ENCODE data around the gene DIS3L2. TPM values are rescaled to one million over a fixed set of nuclear protein-coding genes. Genes with fewer than 3 reads are reported as not detected.

The DIS3L2 gene
- total RNA-seq, 2 experiments from 2014 or later, result 40.2 to 43.4 TPM

- CTCF ChIA-PET, result interaction anchor here (0.5 to 1.3 kb wide), 3 partner anchors 9 to 1091 kb away, joined by 3 to 4 read pairs (median 3); no protein-coding TSS in a partner anchor
- no peak overlapping the region for H3K4me3 Mint-ChIP-seq
- H3K27ac Mint-ChIP-seq, result no peak overlapping the region
- POLR2A ChIA-PET, result no interaction called here
- peaks cover 38% of the 10 kb centered on the region for H3K27me3 Mint-ChIP-seq
- H3K9me3 Mint-ChIP-seq, result no peaks in the 10 kb centered on the region
- no peaks in the 10 kb centered on the region for H3K36me3 Mint-ChIP-seq (ENCODE audit: low read depth)
- peaks cover 7% of the 10 kb centered on the region for H3K4me1 Mint-ChIP-seq
- peak; percentile 2 for DNase-seq
Measured at GRCh38 chr2:231931481-231931915, 30.0 kb upstream of the DIS3L2 start.

GRCh38 chr2:231932711-231932970 lies 28.9 kb upstream of the DIS3L2 start:
- ChIA-PET POLR2A (no interaction called here), CTCF (no interaction called here)
- no peaks in the 10 kb centered on the region for H3K36me3 Mint-ChIP-seq (ENCODE audit: low read depth)
- no peaks in the 10 kb centered on the region for H3K4me1 Mint-ChIP-seq
- no peak overlapping the region for H3K4me3 Mint-ChIP-seq
- DNase-seq, result no peak
- no peak overlapping the region for H3K27ac Mint-ChIP-seq
- no peaks in the 10 kb centered on the region for H3K9me3 Mint-ChIP-seq
- H3K27me3 Mint-ChIP-seq, result peaks cover 27% of the 10 kb centered on the region

- Mint-ChIP-seq H3K27ac (no peak overlapping the region), H3K4me3 (no peak overlapping the region), H3K27me3 (peaks cover 21% of the 10 kb centered on the region), H3K9me3 (no peaks in the 10 kb centered on the region), H3K36me3 (ENCODE audit: low read depth) (no peaks in the 10 kb centered on the region), H3K4me1 (no peaks in the 10 kb centered on the region)
- no peak for DNase-seq
- ChIA-PET CTCF (no interaction called here), POLR2A (no interaction called here)
Measured at GRCh38 chr2:231932985-231933915, 28.3 kb upstream of the DIS3L2 start.

- CTCF ChIA-PET, result interaction anchor here (1.5 kb wide), 1 partner anchor 12 kb away, joined by 3 read pairs; no protein-coding TSS in a partner anchor
- H3K9me3 Mint-ChIP-seq, result no peaks in the 10 kb centered on the region
- H3K4me3 Mint-ChIP-seq, result no peak overlapping the region
- no peaks in the 10 kb centered on the region for H3K4me1 Mint-ChIP-seq
- no peak for DNase-seq
- no peaks in the 10 kb centered on the region for H3K36me3 Mint-ChIP-seq (ENCODE audit: low read depth)
- POLR2A ChIA-PET, result no interaction called here
- peaks cover 14% of the 10 kb centered on the region for H3K27me3 Mint-ChIP-seq
- H3K27ac Mint-ChIP-seq, result no peak overlapping the region
Measured at GRCh38 chr2:231933916-231934401, 27.6 kb upstream of the DIS3L2 start.

- Mint-ChIP-seq H3K27me3 (peaks cover 8% of the 10 kb centered on the region), H3K4me1 (no peaks in the 10 kb centered on the region), H3K9me3 (no peaks in the 10 kb centered on the region), H3K27ac (no peak overlapping the region), H3K4me3 (no peak overlapping the region), H3K36me3 (ENCODE audit: low read depth) (no peaks in the 10 kb centered on the region)
- no peak for DNase-seq
- CTCF ChIA-PET, result interaction anchor here (1.5 kb wide), 1 partner anchor 13 kb away, joined by 3 read pairs; no protein-coding TSS in a partner anchor
- POLR2A ChIA-PET, result no interaction called here
Measured at GRCh38 chr2:231934441-231935206, 26.9 kb upstream of the DIS3L2 start.

GRCh38 chr2:231935207-231935524 lies 26.3 kb upstream of the DIS3L2 start:
- no peak overlapping the region for H3K4me3 Mint-ChIP-seq
- DNase-seq, result no peak

GRCh38 chr2:231935815-231936214 lies 25.7 kb upstream of the DIS3L2 start:
- no peaks in the 10 kb centered on the region for H3K4me1 Mint-ChIP-seq
- H3K27ac Mint-ChIP-seq, result peak overlapping the region; percentile 52
- POLR2A ChIA-PET, result no interaction called here
- no peaks in the 10 kb centered on the region for H3K9me3 Mint-ChIP-seq
- H3K27me3 Mint-ChIP-seq, result peaks cover 6% of the 10 kb centered on the region
- H3K4me3 Mint-ChIP-seq, result no peak overlapping the region
- no peak for DNase-seq
- no peaks in the 10 kb centered on the region for H3K36me3 Mint-ChIP-seq (ENCODE audit: low read depth)
- CTCF ChIA-PET, result no interaction called here

More at GRCh38 chr2:231935207-231935524, 26.3 kb upstream of the DIS3L2 start:
- Mint-ChIP-seq H3K4me1 (no peaks in the 10 kb centered on the region), H3K27ac (no peak overlapping the region), H3K36me3 (ENCODE audit: low read depth) (no peaks in the 10 kb centered on the region), H3K27me3 (peaks cover 8% of the 10 kb centered on the region), H3K9me3 (no peaks in the 10 kb centered on the region)
- POLR2A ChIA-PET, result no interaction called here
- CTCF ChIA-PET, result interaction anchor here (1.5 kb wide), 1 partner anchor 14 kb away, joined by 3 read pairs; no protein-coding TSS in a partner anchor

DNA sequence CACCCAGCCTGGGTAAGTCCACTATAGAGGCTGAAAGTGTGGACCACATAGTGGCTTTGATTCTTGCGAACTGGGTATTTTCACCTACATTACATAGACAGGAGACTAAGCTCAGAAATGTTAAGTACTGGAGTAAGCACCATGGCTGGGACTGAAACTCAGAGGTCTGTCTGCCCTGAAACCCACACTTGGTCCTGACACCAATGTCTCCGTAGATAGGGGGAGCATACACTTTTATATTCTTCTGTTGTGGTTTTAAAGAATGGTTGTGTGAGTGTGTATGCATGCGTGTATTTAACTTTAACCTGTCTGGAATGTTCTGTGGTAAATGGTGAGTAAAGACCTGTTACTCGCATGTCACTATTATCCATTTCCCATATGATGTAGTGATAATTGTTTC lies 25.0 kb upstream of the DIS3L2 start:
- DNase-seq, result no peak
- no peaks in the 10 kb centered on the region for H3K9me3 Mint-ChIP-seq
- H3K27ac Mint-ChIP-seq, result no peak overlapping the region
- H3K36me3 Mint-ChIP-seq (ENCODE audit: low read depth), result no peaks in the 10 kb centered on the region
- H3K27me3 Mint-ChIP-seq, result peaks cover 2% of the 10 kb centered on the region
- CTCF ChIA-PET, result no interaction called here
- no peaks in the 10 kb centered on the region for H3K4me1 Mint-ChIP-seq
- POLR2A ChIA-PET, result no interaction called here
- H3K4me3 Mint-ChIP-seq, result no peak overlapping the region

DNA sequence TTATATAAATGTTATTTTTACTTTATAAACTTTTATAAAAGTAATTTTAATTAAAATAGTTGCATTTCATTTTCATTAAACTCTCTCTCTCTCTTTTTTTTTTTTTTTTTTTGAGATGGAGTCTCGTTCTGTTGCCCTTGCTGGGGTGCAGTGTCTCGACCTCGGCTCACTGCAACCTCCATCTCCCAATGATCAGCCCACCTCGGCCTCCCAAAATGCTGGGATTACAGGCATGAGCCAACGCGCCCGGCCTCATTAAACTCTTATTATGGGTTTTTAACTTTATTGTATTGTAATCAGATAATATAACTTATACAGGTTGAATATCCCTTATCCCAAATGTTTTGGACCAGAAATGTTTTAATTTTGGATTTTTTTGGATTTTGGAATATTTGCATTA lies 24.5 kb upstream of the DIS3L2 start:
- Mint-ChIP-seq H3K27ac (no peak overlapping the region), H3K4me3 (no peak overlapping the region), H3K36me3 (ENCODE audit: low read depth) (no peaks in the 10 kb centered on the region), H3K9me3 (no peaks in the 10 kb centered on the region), H3K27me3 (peaks cover 2% of the 10 kb centered on the region), H3K4me1 (no peaks in the 10 kb centered on the region)
- no peak for DNase-seq
- CTCF ChIA-PET, result interaction anchor here (0.9 kb wide), 1 partner anchor 8 kb away, joined by 3 read pairs; no protein-coding TSS in a partner anchor
- POLR2A ChIA-PET, result interaction anchor here (0.7 kb wide), 1 partner anchor 40 kb away, joined by 6 read pairs; no protein-coding TSS in a partner anchor

GRCh38 chr2:231939022-231939421 lies 22.5 kb upstream of the DIS3L2 start:
- no peaks in the 10 kb centered on the region for H3K4me1 Mint-ChIP-seq
- H3K27ac Mint-ChIP-seq, result no peak overlapping the region
- H3K36me3 Mint-ChIP-seq (ENCODE audit: low read depth), result no peaks in the 10 kb centered on the region
- no peak for DNase-seq
- ChIA-PET CTCF (interaction anchor here (0.6 kb wide), 1 partner anchor 217 kb away, joined by 5 read pairs; no protein-coding TSS in a partner anchor), POLR2A (no interaction called here)
- H3K4me3 Mint-ChIP-seq, result no peak overlapping the region
- H3K9me3 Mint-ChIP-seq, result no peaks in the 10 kb centered on the region
- no peaks in the 10 kb centered on the region for H3K27me3 Mint-ChIP-seq

DNA sequence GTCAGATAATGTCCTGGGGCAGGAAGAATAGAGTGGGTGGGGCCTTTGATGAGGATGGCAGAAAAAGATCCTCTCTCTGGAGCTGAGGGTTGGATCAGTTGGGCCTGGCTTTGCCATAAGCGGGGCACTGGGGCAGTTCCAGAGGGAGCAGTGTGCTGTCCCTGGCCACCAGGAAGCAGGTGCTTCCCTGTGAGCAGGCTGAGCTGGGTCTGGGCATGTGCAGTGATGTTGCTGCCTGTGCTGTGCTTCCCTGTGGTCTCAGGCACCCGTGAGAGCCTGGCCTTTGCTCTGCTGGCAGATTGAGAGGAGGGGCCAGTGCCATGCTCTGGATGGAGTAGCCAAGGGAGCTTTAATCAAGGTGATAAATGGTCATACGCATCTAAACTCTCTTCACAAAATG lies 20.7 kb upstream of the DIS3L2 start:
- no peak overlapping the region for H3K4me3 Mint-ChIP-seq
- no peak for DNase-seq
- H3K27me3 Mint-ChIP-seq, result no peaks in the 10 kb centered on the region
- no peaks in the 10 kb centered on the region for H3K36me3 Mint-ChIP-seq (ENCODE audit: low read depth)
- ChIA-PET POLR2A (no interaction called here), CTCF (interaction anchor here (0.9 kb wide), 1 partner anchor 10 kb away, joined by 3 read pairs; no protein-coding TSS in a partner anchor)
- H3K4me1 Mint-ChIP-seq, result no peaks in the 10 kb centered on the region
- no peaks in the 10 kb centered on the region for H3K9me3 Mint-ChIP-seq
- no peak overlapping the region for H3K27ac Mint-ChIP-seq

DNA sequence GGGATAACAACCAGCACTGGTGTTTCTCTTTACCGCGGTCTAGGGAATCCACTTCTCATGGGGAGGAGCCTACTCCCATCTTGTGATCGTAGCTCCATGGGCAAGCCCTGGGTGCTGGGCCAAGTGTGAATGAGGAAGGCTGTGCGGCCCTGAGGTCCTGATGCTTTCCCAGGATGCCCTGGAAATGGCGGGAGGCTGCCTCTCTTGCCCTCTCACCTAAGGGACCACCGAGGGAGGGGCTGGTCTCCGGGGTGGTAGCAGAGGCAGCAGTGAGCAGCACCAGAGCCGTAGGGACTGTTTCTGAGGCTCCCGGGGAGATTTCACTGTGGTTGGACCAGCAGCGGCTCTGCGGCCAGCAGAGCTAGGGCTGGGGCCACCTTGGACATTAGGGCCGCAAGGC lies 19.8 kb upstream of the DIS3L2 start:
- no peak overlapping the region for H3K4me3 Mint-ChIP-seq
- ChIA-PET CTCF (interaction anchor here (1.0 kb wide), 1 partner anchor 200 kb away, joined by 3 read pairs; no protein-coding TSS in a partner anchor), POLR2A (no interaction called here)
- H3K27ac Mint-ChIP-seq, result no peak overlapping the region
- no peaks in the 10 kb centered on the region for H3K9me3 Mint-ChIP-seq
- H3K4me1 Mint-ChIP-seq, result no peaks in the 10 kb centered on the region
- no peaks in the 10 kb centered on the region for H3K27me3 Mint-ChIP-seq
- no peak for DNase-seq
- no peaks in the 10 kb centered on the region for H3K36me3 Mint-ChIP-seq (ENCODE audit: low read depth)

GRCh38 chr2:231942180-231942579 lies 19.3 kb upstream of the DIS3L2 start:
- no peaks in the 10 kb centered on the region for H3K9me3 Mint-ChIP-seq
- POLR2A ChIA-PET, result no interaction called here
- H3K36me3 Mint-ChIP-seq (ENCODE audit: low read depth), result no peaks in the 10 kb centered on the region
- H3K27me3 Mint-ChIP-seq, result no peaks in the 10 kb centered on the region
- H3K4me3 Mint-ChIP-seq, result no peak overlapping the region
- H3K27ac Mint-ChIP-seq, result no peak overlapping the region
- no peak for DNase-seq
- CTCF ChIA-PET, result interaction anchor here (1.0 kb wide), 1 partner anchor 200 kb away, joined by 3 read pairs; no protein-coding TSS in a partner anchor
- H3K4me1 Mint-ChIP-seq, result no peaks in the 10 kb centered on the region

Measured in activated CD4-positive, alpha-beta T cell treated with anti-CD3 and anti-CD28 coated beads, Interleukin-2, amount 10 ng/mL, durations not matched to agents 7 days and 5 days (primary cell).